K562 (cell line): ENCODE results near the gene ZFYVE19. TPM values are rescaled to one million over a fixed set of nuclear protein-coding genes. Genes with fewer than 3 reads are reported as not detected.

Experiments
- ETV1 ChIP-seq: fragments of 450-650 bp; conservative IDR thresholded peaks from 2 replicates; pipeline ENCODE4 v1.6.1; 2016; ENCODE audit warnings: missing genetic modification characterization, control low read depth, low read depth, missing compliant biosample characterization
- HEY1 ChIP-seq: fragments of 250-450 bp; sonication (Bioruptor Pico); IDR thresholded peaks from 2 replicates; pipeline ENCODE4 v1.5.0; 2020; ENCODE audit warnings: mild to moderate bottlenecking, moderate library complexity, borderline replicate concordance
- HSF4 ChIP-seq: fragments of 250-450 bp; sonication (Bioruptor Pico); IDR thresholded peaks from 2 replicates; pipeline ENCODE4 v2.1.2; 2022; ENCODE audit warnings: mild to moderate bottlenecking, moderate library complexity, borderline replicate concordance
- MTA2 ChIP-seq: fragments of 450-650 bp; IDR thresholded peaks from 2 replicates; pipeline ENCODE4 v1.6.1; 2016; ENCODE audit warnings: low read depth
- SP1 ChIP-seq: sonication (generic); formaldehyde crosslinking; IDR thresholded peaks from 2 replicates; pipeline ENCODE4 v1.8.1; 2022; ENCODE audit warnings: mild to moderate bottlenecking, missing genetic modification reagents
- STAT5A ChIP-seq: IDR thresholded peaks from 2 replicates; pipeline ENCODE4 v1.6.1; 2012; ENCODE audit warnings: low read length, inconsistent platforms, borderline replicate concordance
- ZBTB11 ChIP-seq, 3 experiments: fragments of 200-800 bp in 1 of 3; fragments of 250-450 bp in 1 of 3; fragments of 450-650 bp in 1 of 3; sonication (Bioruptor Pico) in 1 of 3; sonication (Bioruptor generic) in 1 of 3; formaldehyde crosslinking in 1 of 3; IDR thresholded peaks; 2 replicates each; pipeline versions ENCODE4 v1.6.1 to v1.8.0; 2016 to 2022; ENCODE audit warnings: mild to moderate bottlenecking in 2 of 3, missing genetic modification characterization in 2 of 3, missing compliant biosample characterization in 1 of 3, moderate library complexity in 1 of 3
- ZNF586 ChIP-seq: fragments of 450-650 bp; formaldehyde crosslinking; conservative IDR thresholded peaks from 2 replicates; pipeline ENCODE4 v1.4.0; 2020; ENCODE audit warnings: mild to moderate bottlenecking, moderate library complexity
- polyA plus RNA-seq, 8 experiments: library from polyadenylated mRNA; depleted of rRNA in 4 of 8; stranded (reverse) in 5 of 8; unstranded in 3 of 8; fragments of >200 nt; fragmentation: Nextera tagmentation in 2 of 8; fragmentation: Illumina TruSeq in 1 of 8; extraction: Ambion mirVana in 2 of 8; extraction: Trizol in 1 of 8; gene quantifications; 2 replicates each; pipeline versions ENCODE4 v1.2.1 to v1.2.3, GENCODE V29; 2011 to 2014; ENCODE audit warnings: inconsistent platforms in 1 of 8, missing spikeins in 1 of 8
- total RNA-seq, 7 experiments: library from RNA; depleted of rRNA in 6 of 7; stranded (reverse); fragments of >200 nt in 6 of 7; fragmentation: Illumina TruSeq in 2 of 7; extraction: Trizol in 2 of 7; gene quantifications; 2 replicates each; pipeline versions ENCODE4 v1.2.1 to v1.2.3, GENCODE V29; 2011 to 2021; ENCODE audit warnings: low replicate concordance in 1 of 7

ZFYVE19 gene
- total and polyA plus RNA-seq, 9 of the 15 experiments (the other 6 are each of a cell fraction or from before 2014, with no cell fraction given): 1.5 to 36.8 (median 19.9) TPM

- 0 out of 6 replicates have a peak, but pooled peaks of 1 of the 3 experiments have one; percentile 6 for TF ChIP-seq ZBTB11 (CRISPR knock-in tag; IDR thresholded peaks at IDR 0.05)
- no peak for TF ChIP-seq SP1 (CRISPR knock-in tag)
- TF ChIP-seq HEY1: no peak
- TF ChIP-seq ETV1: no peak
- no peak for TF ChIP-seq HSF4 (CRISPR knock-in tag)
- TF ChIP-seq MTA2: no peak
- 0 out of 2 replicates have a peak, but pooled peaks have one; percentile 40 for TF ChIP-seq ZNF586 (CRISPR knock-in tag)
- no peak for TF ChIP-seq STAT5A
Measured at GRCh38 chr15:40764629-40765103, 42.2 kb upstream of the ZFYVE19 start (continued).
